ENCODE results near the gene PCDHGA8. TPM values are rescaled to one million over a fixed set of nuclear protein-coding genes. Genes with fewer than 3 reads are reported as not detected.
"Not testable (repeated sequence)": the region's sequence is repeated elsewhere in the genome, so short reads cannot be mapped to it uniquely, and the experiment has no call there.

The PCDHGA8 gene
- polyA plus RNA-seq, 1 donor = 0.19 TPM

DNA sequence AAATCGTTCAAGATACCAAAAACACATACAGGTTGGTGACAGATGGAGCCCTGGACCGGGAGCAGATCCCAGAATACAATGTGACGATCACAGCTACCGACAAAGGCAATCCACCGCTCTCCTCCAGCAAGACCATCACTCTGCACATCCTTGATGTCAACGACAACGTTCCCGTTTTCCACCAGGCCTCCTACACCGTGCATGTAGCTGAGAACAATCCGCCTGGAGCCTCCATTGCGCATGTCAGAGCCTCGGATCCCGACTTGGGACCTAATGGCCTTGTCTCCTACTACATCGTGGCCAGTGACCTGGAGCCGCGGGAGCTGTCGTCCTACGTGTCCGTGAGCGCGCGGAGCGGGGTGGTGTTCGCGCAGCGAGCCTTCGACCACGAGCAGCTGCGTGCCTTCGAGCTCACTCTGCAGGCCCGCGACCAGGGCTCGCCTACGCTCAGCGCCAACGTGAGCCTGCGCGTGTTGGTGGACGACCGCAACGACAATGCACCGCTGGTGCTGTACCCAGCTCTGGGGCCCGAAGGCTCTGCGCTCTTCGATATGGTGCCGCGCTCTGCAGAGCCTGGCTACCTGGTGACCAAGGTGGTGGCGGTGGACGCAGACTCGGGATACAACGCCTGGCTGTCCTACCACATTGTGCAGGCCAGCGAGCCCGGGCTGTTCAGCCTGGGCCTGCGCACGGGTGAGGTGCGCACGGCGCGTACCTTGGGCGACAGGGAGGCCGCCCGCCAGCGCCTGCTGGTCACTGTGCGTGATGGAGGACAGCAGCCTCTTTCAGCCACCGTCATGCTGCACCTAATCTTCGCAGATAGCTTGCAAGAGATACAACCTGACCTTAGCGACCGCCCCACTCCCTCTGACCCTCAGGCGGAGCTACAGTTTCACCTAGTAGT, 20.6 kb upstream of the PCDHGA8 start:
- WGBS (ENCODE audit: insufficient coverage, low lambda C conversion rate) = no CpG with 5 or more reads among the region's 69 CpGs
- peaks cover 37% of the 10 kb centered on the region for H3K9me3 ChIP-seq (ENCODE audit: control insufficient read depth, low read depth, low read length)
- H3K4me3 ChIP-seq (ENCODE audit: low read length) = no peak overlapping the region
- H3K4me1 ChIP-seq (ENCODE audit: control insufficient read depth, insufficient read depth, low read length) = no peaks in the 10 kb centered on the region
- DNase-seq = no peak
- H3K36me3 ChIP-seq (ENCODE audit: control insufficient read depth, insufficient read depth, low read length) = no peaks in the 10 kb centered on the region
- H3K27me3 ChIP-seq (ENCODE audit: control insufficient read depth, insufficient read depth, low read length) = peaks cover 45% of the 10 kb centered on the region
- H3K27ac ChIP-seq (ENCODE audit: low read length) = no peak overlapping the region

DNA sequence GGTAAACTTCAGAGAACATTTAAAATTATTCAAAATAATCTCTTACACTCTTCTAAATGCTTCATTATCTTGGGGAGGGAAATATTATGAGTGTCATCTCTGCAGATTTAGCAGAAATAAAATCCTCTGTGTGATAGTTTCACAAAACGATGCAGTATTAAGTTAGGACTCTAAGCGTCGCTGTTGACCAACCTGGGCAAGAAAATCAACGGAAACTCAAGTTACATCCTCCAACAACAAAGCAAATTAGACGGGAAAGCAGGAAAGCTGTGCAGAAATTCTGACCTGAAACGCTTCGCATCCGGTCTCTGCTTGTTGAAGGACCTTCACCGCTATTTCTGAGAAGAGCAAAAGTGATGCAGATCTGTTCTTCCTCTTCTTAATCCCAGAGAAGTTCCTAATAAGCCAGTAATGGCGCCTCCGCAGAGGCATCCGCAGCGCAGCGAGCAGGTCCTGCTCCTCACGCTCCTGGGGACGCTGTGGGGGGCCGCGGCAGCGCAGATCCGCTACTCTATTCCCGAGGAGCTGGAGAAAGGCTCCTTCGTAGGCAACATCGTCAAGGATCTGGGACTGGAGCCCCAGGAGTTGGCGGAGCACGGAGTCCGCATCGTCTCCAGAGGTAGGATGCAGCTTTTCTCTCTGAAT, 18.6 kb upstream of the PCDHGA8 start, which contains the start of gene PCDHGA6:
TSS of gene PCDHGA6 (plus strand) at position 219 of the 645 bp plus-strand sequence. CDS start at position 412, 193 bp downstream.
- no CpG with 5 or more reads among the region's 27 CpGs for WGBS (ENCODE audit: insufficient coverage, low lambda C conversion rate)
- Histone ChIP-seq H3K4me1 (ENCODE audit: control insufficient read depth, insufficient read depth, low read length) (no peaks in the 10 kb centered on the region), H3K9me3 (ENCODE audit: control insufficient read depth, low read depth, low read length) (peaks cover 34% of the 10 kb centered on the region), H3K4me3 (ENCODE audit: low read length) (peak within 1 kb of the TSS; percentile 13), H3K27me3 (ENCODE audit: control insufficient read depth, insufficient read depth, low read length) (peaks cover 45% of the 10 kb centered on the region), H3K27ac (ENCODE audit: low read length) (no peak within 1 kb of the TSS), H3K36me3 (ENCODE audit: control insufficient read depth, insufficient read depth, low read length) (no peaks in the 10 kb centered on the region)
- no peak for DNase-seq

DNA sequence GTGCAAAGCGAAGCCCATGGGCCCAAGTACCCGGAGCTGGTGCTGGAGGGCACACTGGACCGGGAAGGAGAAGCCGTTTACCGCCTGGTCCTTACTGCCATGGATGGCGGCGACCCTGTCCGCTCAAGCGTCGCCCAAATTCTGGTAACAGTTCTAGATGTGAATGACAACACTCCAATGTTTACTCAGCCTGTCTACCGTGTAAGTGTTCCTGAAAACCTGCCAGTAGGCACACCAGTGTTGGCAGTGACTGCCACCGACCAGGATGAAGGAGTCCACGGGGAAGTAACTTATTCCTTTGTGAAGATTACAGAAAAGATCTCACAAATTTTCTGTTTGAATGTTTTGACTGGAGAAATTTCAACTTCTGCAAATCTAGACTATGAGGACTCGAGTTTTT, 17.8 kb upstream of the PCDHGA8 start:
- Histone ChIP-seq H3K27ac (ENCODE audit: low read length) (no peak overlapping the region), H3K36me3 (ENCODE audit: control insufficient read depth, insufficient read depth, low read length) (no peaks in the 10 kb centered on the region), H3K27me3 (ENCODE audit: control insufficient read depth, insufficient read depth, low read length) (peaks cover 45% of the 10 kb centered on the region), H3K4me1 (ENCODE audit: control insufficient read depth, insufficient read depth, low read length) (no peaks in the 10 kb centered on the region), H3K9me3 (ENCODE audit: control insufficient read depth, low read depth, low read length) (peaks cover 34% of the 10 kb centered on the region), H3K4me3 (ENCODE audit: low read length) (no peak overlapping the region)
- no CpG with 5 or more reads among the region's 14 CpGs for WGBS (ENCODE audit: insufficient coverage, low lambda C conversion rate)
- no peak for DNase-seq

DNA sequence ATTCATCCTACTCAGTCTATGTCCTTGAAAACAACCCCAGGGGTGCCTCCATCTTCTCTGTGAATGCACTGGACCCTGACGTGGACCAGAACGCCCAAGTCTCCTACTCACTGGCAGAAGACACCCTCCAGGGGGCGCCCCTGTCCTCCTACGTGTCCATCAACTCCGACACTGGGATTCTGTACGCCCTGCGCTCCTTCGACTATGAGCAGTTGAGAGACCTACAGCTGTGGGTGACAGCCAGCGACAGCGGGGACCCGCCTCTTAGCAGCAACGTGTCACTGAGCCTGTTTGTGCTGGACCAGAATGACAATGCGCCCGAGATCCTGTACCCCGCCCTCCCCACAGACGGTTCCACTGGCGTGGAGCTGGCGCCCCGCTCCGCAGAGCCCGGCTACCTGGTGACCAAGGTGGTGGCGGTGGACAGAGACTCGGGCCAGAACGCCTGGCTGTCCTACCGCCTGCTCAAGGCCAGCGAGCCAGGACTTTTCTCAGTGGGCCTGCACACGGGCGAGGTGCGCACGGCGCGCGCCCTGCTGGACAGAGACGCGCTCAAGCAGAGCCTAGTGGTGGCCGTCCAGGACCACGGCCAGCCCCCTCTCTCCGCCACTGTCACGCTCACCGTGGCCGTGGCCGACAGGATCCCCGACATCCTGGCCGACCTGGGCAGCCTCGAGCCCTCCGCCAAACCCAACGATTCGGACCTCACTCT, 16.8 kb upstream of the PCDHGA8 start:
- Histone ChIP-seq H3K9me3 (ENCODE audit: control insufficient read depth, low read depth, low read length) (peaks cover 34% of the 10 kb centered on the region), H3K27me3 (ENCODE audit: control insufficient read depth, insufficient read depth, low read length) (peaks cover 39% of the 10 kb centered on the region)
- H3K4me3 ChIP-seq (ENCODE audit: low read length); H3K36me3 ChIP-seq (ENCODE audit: control insufficient read depth, insufficient read depth, low read length); H3K4me1 ChIP-seq (ENCODE audit: control insufficient read depth, insufficient read depth, low read length); H3K27ac ChIP-seq (ENCODE audit: low read length); DNase-seq: not testable (repeated sequence)
- no CpG with 5 or more reads among the region's 48 CpGs for WGBS (ENCODE audit: insufficient coverage, low lambda C conversion rate)

DNA sequence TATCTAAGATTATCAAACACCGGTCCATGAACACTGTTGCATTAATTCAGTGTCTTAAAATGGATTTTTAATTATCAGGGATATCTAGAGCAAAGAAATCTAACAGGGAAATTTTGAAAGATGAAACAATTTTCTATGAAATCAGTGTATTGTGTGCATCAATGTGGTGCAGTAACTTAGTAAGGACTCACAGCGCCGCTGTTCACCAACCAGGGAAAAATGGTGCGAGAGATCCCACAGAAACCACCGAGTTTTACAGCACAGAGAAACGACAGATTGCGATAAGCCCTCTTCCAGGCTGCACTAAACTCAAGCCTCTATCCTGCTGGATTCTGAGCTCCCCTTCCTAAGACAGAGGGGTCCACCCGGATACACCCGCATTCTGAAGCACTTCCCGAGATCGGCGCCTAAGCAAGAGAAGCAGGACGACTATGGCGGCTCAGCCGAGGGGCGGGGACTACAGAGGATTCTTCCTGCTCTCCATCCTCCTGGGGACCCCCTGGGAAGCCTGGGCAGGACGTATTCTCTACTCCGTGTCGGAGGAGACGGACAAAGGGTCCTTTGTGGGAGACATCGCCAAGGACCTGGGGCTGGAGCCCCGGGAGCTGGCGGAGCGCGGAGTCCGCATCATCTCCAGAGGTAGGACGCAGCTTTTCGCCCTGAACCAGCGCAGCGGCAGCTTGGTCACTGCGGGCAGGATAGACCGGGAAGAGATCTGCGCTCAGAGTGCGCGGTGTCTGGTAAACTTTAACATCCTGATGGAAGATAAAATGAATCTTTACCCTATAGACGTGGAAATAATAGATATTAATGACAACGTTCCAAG, 9.8 kb upstream of the PCDHGA8 start, which contains the start of gene PCDHGA7:
TSS of gene PCDHGA7 (plus strand) at position 274 of the 826 bp plus-strand sequence. CDS start at position 432, 158 bp downstream.
- WGBS (ENCODE audit: insufficient coverage, low lambda C conversion rate) = 24% methylated on average over 3 of the region's 37 CpGs
- peaks cover 27% of the 10 kb centered on the region for H3K9me3 ChIP-seq (ENCODE audit: control insufficient read depth, low read depth, low read length)

DNA sequence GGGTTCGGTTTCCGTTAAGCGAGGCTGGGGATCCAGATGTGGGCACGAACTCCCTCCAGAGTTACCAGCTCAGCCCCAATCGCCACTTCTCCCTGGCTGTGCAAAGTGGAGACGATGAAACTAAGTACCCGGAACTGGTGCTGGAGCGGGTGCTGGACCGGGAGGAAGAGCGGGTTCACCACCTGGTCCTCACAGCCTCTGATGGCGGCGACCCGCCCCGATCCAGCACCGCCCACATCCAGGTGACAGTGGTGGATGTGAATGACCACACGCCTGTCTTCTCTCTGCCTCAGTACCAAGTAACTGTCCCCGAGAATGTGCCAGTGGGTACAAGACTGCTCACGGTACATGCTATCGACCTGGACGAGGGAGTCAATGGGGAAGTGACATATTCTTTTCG, 9.1 kb upstream of the PCDHGA8 start:
- Histone ChIP-seq H3K4me1 (ENCODE audit: control insufficient read depth, insufficient read depth, low read length) (no peaks in the 10 kb centered on the region), H3K36me3 (ENCODE audit: control insufficient read depth, insufficient read depth, low read length) (no peaks in the 10 kb centered on the region), H3K4me3 (ENCODE audit: low read length) (no peak overlapping the region), H3K27ac (ENCODE audit: low read length) (no peak overlapping the region), H3K27me3 (ENCODE audit: control insufficient read depth, insufficient read depth, low read length) (peaks cover 27% of the 10 kb centered on the region), H3K9me3 (ENCODE audit: control insufficient read depth, low read depth, low read length) (peaks cover 30% of the 10 kb centered on the region)
- no CpG with 5 or more reads among the region's 21 CpGs for WGBS (ENCODE audit: insufficient coverage, low lambda C conversion rate)
- no peak for DNase-seq

More for the DNA sequence above, 9.8 kb upstream of the PCDHGA8 start, which contains the start of gene PCDHGA7:
- H3K36me3 ChIP-seq (ENCODE audit: control insufficient read depth, insufficient read depth, low read length) = no peaks in the 10 kb centered on the region
- H3K27me3 ChIP-seq (ENCODE audit: control insufficient read depth, insufficient read depth, low read length) = peaks cover 24% of the 10 kb centered on the region
- DNase-seq = no peak
- no peaks in the 10 kb centered on the region for H3K4me1 ChIP-seq (ENCODE audit: control insufficient read depth, insufficient read depth, low read length)
- H3K4me3 ChIP-seq (ENCODE audit: low read length) = peak within 1 kb of the TSS; percentile 5
- no peak within 1 kb of the TSS for H3K27ac ChIP-seq (ENCODE audit: low read length)

DNA sequence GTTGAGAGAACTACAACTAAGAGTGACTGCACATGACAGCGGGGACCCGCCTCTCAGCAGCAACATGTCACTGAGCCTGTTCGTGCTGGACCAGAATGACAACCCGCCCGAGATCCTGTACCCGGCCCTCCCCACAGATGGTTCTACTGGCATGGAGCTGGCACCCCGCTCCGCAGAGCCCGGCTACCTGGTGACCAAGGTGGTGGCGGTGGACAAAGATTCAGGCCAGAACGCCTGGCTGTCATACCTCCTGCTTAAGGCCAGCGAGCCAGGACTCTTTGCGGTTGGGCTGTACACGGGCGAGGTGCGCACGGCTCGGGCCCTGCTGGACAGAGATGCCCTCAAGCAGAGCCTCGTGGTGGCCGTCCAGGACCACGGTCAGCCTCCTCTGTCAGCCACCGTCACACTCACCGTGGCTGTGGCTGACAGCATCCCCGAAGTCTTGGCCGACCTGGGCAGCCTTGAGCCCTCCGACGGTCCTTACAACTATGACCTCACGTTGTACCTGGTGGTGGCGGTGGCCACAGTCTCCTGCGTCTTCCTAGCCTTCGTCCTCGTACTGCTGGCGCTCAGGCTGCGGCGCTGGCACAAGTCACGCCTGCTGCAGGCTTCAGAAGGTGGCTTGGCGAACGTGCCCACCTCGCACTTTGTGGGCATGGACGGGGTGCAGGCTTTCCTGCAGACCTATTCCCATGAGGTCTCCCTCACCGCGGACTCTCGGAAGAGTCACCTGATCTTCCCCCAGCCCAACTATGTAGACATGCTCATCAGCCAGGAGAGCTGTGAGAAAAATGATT, 7.8 kb upstream of the PCDHGA8 start:
- Histone ChIP-seq H3K36me3 (ENCODE audit: control insufficient read depth, insufficient read depth, low read length) (no peaks in the 10 kb centered on the region), H3K4me1 (ENCODE audit: control insufficient read depth, insufficient read depth, low read length) (no peaks in the 10 kb centered on the region), H3K9me3 (ENCODE audit: control insufficient read depth, low read depth, low read length) (peaks cover 41% of the 10 kb centered on the region), H3K27me3 (ENCODE audit: control insufficient read depth, insufficient read depth, low read length) (peaks cover 38% of the 10 kb centered on the region), H3K27ac (ENCODE audit: low read length) (no peak overlapping the region), H3K4me3 (ENCODE audit: low read length) (no peak overlapping the region)
- WGBS (ENCODE audit: insufficient coverage, low lambda C conversion rate) = no CpG with 5 or more reads among the region's 43 CpGs
- no peak for DNase-seq

DNA sequence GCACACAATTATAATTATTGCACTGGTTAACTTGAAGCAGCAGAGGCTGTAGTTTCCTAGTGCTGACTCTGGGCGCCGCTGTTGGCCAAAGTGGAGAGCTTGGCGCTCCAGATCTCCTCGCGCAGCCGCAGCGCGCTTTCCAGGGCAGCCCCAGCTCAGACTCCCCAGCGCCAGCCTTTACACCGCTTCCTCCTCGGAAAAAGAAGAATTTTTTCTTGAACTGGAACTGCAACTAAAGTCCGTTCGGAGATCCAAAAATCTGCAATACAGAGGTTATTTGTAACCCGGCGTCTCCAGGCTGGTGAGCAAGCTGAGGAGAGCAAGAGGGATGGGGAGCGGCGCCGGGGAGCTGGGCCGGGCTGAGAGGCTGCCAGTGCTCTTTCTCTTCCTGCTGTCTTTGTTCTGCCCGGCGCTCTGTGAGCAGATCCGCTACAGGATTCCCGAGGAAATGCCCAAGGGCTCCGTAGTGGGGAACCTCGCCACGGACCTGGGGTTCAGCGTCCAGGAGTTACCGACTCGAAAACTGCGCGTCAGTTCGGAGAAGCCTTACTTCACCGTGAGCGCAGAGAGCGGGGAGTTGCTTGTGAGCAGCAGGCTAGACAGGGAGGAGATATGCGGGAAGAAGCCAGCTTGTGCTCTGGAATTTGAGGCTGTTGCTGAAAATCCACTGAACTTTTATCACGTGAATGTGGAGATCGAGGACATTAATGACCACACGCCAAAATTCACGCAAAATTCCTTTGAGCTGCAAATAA, 4.7 kb upstream of the PCDHGA8 start, which contains the start of gene PCDHGB4:
TSS of gene PCDHGB4 (plus strand) at position 142 of the 755 bp plus-strand sequence. CDS start at position 329, 187 bp downstream.
- H3K4me3 ChIP-seq (ENCODE audit: low read length); DNase-seq; H3K4me1 ChIP-seq (ENCODE audit: control insufficient read depth, insufficient read depth, low read length); H3K27ac ChIP-seq (ENCODE audit: low read length); H3K36me3 ChIP-seq (ENCODE audit: control insufficient read depth, insufficient read depth, low read length): not testable (repeated sequence)
- no CpG with 5 or more reads among the region's 40 CpGs for WGBS (ENCODE audit: insufficient coverage, low lambda C conversion rate)
- H3K27me3 ChIP-seq (ENCODE audit: control insufficient read depth, insufficient read depth, low read length) = peaks cover 42% of the 10 kb centered on the region
- H3K9me3 ChIP-seq (ENCODE audit: control insufficient read depth, low read depth, low read length) = peaks cover 46% of the 10 kb centered on the region

Measured in large intestine (tissue), 3 donors.